Cardiac fibroblast (primary cell): Measurements from ENCODE around the gene TSEN2.

Experiments used
- DNase-seq, 2 donors: peaks; one replicate each; pipeline versions ENCODE4 v3.0.0 to v3.0.0-alpha.2; 2010; ENCODE audit warnings: low read depth in 2 of 2
- H3K4me3 ChIP-seq, 2 donors: replicated peaks in 1 of 2; 1 replicate in 1 of 2; 2 replicates in 1 of 2; pipeline ENCODE4 v1.5.1; 2011; ENCODE audit warnings: low read depth in 2 of 2, low read length in 2 of 2, mild to moderate bottlenecking in 2 of 2, moderate library complexity in 1 of 2
- CTCF ChIP-seq: IDR thresholded peaks from one replicate; pipeline ENCODE4 v1.5.1; 2011; ENCODE audit warnings: low read depth, mild to moderate bottlenecking, low read length, inconsistent platforms

The TSEN2 gene

GRCh38 chr3:12508291-12508700 is 24.0 kb downstream of the TSEN2 start:
- H3K4me3 ChIP-seq = peak overlapping the region in 1 of 2 donors; percentile 11
- no peak for TF ChIP-seq CTCF
- DNase-seq = peak; percentile 95 to 100

GRCh38 chr3:12509466-12509865 is 25.2 kb downstream of the TSEN2 start:
- DNase-seq = no peak
- H3K4me3 ChIP-seq = no peak overlapping the region
- no peak for TF ChIP-seq CTCF

GRCh38 chr3:12512534-12513118 is 28.3 kb downstream of the TSEN2 start:
- no peak for TF ChIP-seq CTCF
- DNase-seq = no peak
- no peak overlapping the region for H3K4me3 ChIP-seq

DNA sequence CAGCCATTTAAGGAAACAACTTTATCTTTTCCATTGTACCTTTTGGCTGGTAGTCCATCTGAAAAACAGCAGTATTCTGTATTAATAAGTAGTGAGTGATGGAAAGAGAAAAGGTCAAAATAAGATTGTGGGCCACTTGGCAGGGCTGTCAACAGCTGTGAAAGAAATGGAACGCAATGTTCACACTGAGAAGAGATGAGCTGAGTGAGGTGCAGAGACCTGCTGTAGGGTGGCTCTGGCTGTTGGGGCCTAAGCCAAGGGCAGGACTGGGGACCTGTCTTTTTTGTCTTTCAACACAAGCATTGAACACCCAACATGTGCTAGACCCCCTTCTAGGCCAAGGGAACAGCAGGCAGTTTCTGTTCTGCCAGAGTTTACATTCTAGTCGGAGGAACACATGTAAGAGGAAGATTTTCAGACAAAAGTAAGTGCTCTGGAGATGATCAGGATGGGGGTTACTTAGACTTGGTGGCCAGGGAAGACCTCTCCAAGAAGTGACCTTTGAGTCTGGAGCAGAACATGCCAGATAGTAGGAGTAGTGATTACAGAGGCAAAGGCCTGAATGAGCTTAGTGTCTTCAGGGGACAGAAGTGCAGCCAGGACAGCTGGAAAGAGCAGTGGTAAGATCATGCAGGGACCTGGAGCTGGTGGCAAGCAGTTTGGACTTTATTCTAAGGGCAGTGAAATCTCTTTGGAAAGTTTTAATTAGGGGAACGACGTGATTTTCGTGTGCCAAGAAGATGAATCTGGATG is 29.6 kb downstream of the TSEN2 start:
- DNase-seq = no peak
- TF ChIP-seq CTCF = no peak
- no peak overlapping the region for H3K4me3 ChIP-seq

- no peak overlapping the region for H3K4me3 ChIP-seq
- DNase-seq = no peak
- TF ChIP-seq CTCF = no peak
These were observed 31.4 kb downstream of the TSEN2 start for GRCh38 chr3:12515631-12516030.

- DNase-seq = no peak
- no peak overlapping the region for H3K4me3 ChIP-seq
- no peak for TF ChIP-seq CTCF
These were observed 32.6 kb downstream of the TSEN2 start for GRCh38 chr3:12516873-12517272.
